Small intestine (tissue), 7 donors: Measurements from ENCODE around the gene USP37. TPM values are rescaled to one million over a fixed set of nuclear protein-coding genes. Genes with fewer than 3 reads are reported as not detected.

ENCODE experiments used
- DNase-seq, 2 donors: peaks; one replicate each; pipeline versions ENCODE4 v3.0.0 to v3.0.0-alpha.2; 2013
- FAIRE-seq: peaks from 2 replicates; lab custom pipeline; 2012; peaks lifted over from hg19 to GRCh38; lab: Jason Lieb, UNC
- H3K27ac ChIP-seq, 3 donors: one replicate each; pipeline ENCODE4 v1.5.1; 2013; ENCODE audit warnings: low read length in 2 of 3, mild to moderate bottlenecking in 2 of 3, control low read depth in 1 of 3, inconsistent platforms in 1 of 3, low read depth in 1 of 3, moderate library complexity in 1 of 3
- H3K27me3 ChIP-seq, 3 donors: one replicate each; pipeline ENCODE4 v1.6.1; 2013; ENCODE audit warnings: low read length in 3 of 3, inconsistent platforms in 1 of 3; ENCODE audit not compliant: control insufficient read depth in 3 of 3, insufficient read depth in 3 of 3
- H3K36me3 ChIP-seq, 3 donors: one replicate each; pipeline ENCODE4 v1.6.1; 2013; ENCODE audit warnings: low read length in 3 of 3, inconsistent platforms in 1 of 3, low read depth in 1 of 3, mild to moderate bottlenecking in 1 of 3, moderate library complexity in 1 of 3; ENCODE audit not compliant: control insufficient read depth in 3 of 3, insufficient read depth in 2 of 3
- H3K4me1 ChIP-seq, 3 donors: one replicate each; pipeline ENCODE4 v1.6.1; 2013; ENCODE audit warnings: low read length in 2 of 3, inconsistent platforms in 1 of 3, low read depth in 1 of 3, mild to moderate bottlenecking in 1 of 3, moderate library complexity in 1 of 3; ENCODE audit not compliant: control insufficient read depth in 3 of 3, insufficient read depth in 2 of 3
- H3K4me3 ChIP-seq, 3 donors: one replicate each; pipeline ENCODE4 v1.5.1; 2013; ENCODE audit warnings: low read length in 3 of 3, control low read depth in 1 of 3, inconsistent platforms in 1 of 3, low read depth in 1 of 3, mild to moderate bottlenecking in 1 of 3, moderate library complexity in 1 of 3
- H3K9me3 ChIP-seq, 2 donors: one replicate each; pipeline ENCODE4 v1.6.1; 2013; ENCODE audit warnings: low read depth in 1 of 2, low read length in 1 of 2; ENCODE audit not compliant: control insufficient read depth in 2 of 2, insufficient read depth in 1 of 2
- WGBS, 3 donors: extraction: QIAGEN DNeasy Blood & Tissue Kit; methylation state at CpG; one replicate each; pipeline ENCODE4 v1.1.7; 2013; 5-methylcytosine and 5-hydroxymethylcytosine counted together
- polyA plus RNA-seq, 4 donors: library from polyadenylated mRNA; stranded (reverse) in 3 of 4; unstranded in 1 of 4; fragments of 200-250 nt in 3 of 4; fragments of 120-200 nt in 1 of 4; gene quantifications; one replicate each; pipeline versions ENCODE4 v1.2.1 to v1.2.3, GENCODE V29; 2013
- donor health status: healthy with polysubstance abuse.
- donor health status: control.
- donor health status: control.
- donor health status: Bipolar disorder and iron deficiency.
- donor health status: healthy.

USP37 gene
- polyA plus RNA-seq, 4 donors: 2.0 to 10.5 (median 2.3) TPM

DNA sequence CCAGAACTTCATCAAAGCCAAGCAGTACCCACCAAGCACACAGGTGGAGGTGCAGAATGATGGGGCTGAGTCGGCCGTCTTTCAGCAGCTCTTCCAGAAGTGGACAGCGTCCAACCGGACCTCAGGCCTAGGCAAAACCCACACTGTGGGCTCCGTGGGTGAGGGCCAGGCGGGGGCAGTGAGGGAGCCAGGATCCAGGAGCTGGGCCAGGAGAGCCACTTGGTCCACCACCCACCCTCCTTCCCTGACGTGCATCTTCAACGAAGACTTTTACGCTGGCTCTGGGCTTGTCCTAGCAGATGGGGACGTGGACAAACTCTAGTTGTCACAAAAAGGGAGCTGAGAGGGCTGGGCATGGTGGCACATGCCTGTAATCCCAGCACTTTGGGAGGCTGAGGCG is 137.4 kb downstream of the USP37 start:
- 88 to 95% (median 89%) methylated on average over 11 of the region's 11 CpGs for WGBS, 3 donors
- H3K27ac ChIP-seq: no peak overlapping the region
- peaks cover 0 to 98% (median 24%) of the 10 kb centered on the region in 3 donors for H3K36me3 ChIP-seq
- no peaks in the 10 kb centered on the region for H3K9me3 ChIP-seq
- no peak overlapping the region for H3K4me3 ChIP-seq
- H3K27me3 ChIP-seq: no peaks in the 10 kb centered on the region
- H3K4me1 ChIP-seq: no peaks in the 10 kb centered on the region
- no peak for FAIRE-seq
- no peak for DNase-seq

DNA sequence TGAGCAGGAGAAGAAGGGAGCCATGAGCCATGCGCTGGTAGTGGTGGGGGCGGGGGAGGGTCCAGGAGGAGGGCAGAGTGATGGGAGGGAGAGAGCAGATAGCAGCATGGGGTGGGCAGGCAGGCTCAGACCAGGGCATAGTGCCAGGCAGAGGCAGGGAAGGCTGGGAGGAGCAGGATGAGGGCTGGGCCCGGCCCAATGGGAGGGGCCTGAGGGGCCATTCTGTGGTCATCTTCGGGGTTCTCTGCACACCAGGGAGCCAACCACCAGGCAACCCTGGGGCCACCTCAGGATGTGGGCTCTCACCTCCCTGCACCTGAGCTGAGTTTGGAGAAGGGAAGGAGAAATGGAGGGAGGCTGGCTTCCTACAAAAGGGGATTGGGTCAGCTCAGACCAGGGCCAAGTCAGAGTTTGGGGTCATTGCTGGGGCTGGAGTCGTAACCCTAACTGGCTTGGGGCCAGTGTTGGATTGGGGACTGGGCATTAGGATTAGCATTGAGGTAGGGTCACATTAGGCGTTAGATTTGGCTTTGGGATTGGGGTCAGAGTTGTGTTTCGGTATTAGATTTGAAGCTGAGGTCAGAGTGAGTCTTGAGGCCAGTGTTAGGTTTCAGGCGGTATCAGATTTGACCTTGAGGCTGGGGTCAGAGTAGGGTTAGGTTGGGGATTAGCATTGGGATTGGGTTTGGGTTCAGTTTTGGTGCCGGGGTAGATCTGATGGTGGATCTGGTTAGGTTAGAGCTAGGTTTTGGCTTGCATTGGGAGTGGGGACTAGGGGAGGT is 138.0 kb downstream of the USP37 start:
- no peaks in the 10 kb centered on the region for H3K9me3 ChIP-seq
- FAIRE-seq: no peak
- peaks cover 2 to 98% (median 24%) of the 10 kb centered on the region in 3 donors for H3K36me3 ChIP-seq
- H3K4me1 ChIP-seq: no peaks in the 10 kb centered on the region
- no peak overlapping the region for H3K27ac ChIP-seq
- no peak for DNase-seq
- H3K4me3 ChIP-seq: no peak overlapping the region
- H3K27me3 ChIP-seq: no peaks in the 10 kb centered on the region
- 68 to 78% (median 74%) methylated on average over 8 to 9 of the region's 9 CpGs for WGBS, 3 donors

DNA sequence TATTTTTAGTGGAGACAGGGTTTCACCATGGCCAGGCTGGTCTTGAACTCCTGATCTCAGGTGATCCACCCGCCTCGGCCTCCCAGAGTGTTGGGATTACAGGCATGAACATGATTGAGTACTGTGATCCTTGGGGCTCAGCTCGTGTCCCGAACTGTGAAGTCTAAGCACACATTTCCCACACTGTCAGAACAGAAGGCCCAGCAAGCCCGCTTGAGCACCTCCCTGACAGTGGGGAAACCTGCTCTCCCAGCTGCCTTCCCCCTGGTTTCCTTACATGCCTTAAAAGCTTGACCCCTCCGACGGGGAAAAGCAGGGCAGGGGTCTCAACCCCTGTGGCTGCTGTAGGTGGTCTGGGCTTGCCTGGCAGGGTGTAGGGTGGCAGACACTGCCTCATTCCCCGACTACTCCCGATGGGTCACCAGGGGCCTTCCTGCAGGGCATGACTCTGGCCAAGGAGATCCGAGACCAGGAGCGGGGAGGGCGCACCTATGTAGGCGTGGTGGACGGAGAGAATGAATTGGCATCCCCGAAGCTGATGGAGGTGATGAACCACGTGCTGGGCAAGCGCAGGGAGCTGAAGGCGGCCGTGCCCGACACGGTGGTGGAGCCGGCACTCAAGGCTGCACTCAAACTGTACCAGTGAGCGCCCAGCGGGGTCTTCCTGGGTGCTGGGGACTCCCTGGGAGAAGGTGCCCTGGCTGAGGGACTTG is 139.1 kb downstream of the USP37 start:
- Histone ChIP-seq H3K9me3 (no peaks in the 10 kb centered on the region), H3K36me3 (peaks cover 2 to 96% (median 19%) of the 10 kb centered on the region in 3 donors), H3K4me1 (no peaks in the 10 kb centered on the region), H3K27ac (no peak overlapping the region), H3K27me3 (no peaks in the 10 kb centered on the region), H3K4me3 (no peak overlapping the region)
- 91 to 95% (median 92%) methylated on average over 24 of the region's 24 CpGs for WGBS, 3 donors
- FAIRE-seq (no peak), DNase-seq (no peak)

DNA sequence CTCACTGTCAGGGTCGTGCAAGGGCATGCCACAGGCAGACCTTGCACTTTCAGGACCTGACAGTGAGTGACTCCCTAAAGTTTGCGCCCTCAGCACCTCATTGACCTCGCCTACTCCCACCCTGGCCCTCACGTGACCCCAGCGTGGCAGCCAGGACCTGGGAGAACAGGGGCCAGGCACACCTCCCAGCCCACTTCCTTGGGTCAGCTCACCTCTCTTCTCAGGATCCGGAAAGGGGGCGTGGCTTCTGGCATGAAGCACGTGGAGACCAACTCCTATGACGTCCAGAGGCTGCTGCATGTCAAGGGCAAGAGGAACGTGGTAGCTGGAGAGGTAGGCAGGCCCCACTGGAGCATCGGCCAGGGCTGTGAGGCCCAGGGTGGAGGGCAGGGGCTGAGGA is 140.4 kb downstream of the USP37 start:
- 72 to 76% (median 74%) methylated on average over 11 of the region's 11 CpGs for WGBS, 3 donors
- FAIRE-seq (no peak), DNase-seq (no peak)
- no peak overlapping the region for H3K4me3 ChIP-seq
- peaks cover 2 to 96% (median 22%) of the 10 kb centered on the region in 3 donors for H3K36me3 ChIP-seq
- H3K4me1 ChIP-seq: peaks cover 0 to 5% (median 0%) of the 10 kb centered on the region in 3 donors
- H3K27ac ChIP-seq: no peak overlapping the region
- no peaks in the 10 kb centered on the region for H3K9me3 ChIP-seq
- H3K27me3 ChIP-seq: no peaks in the 10 kb centered on the region

DNA sequence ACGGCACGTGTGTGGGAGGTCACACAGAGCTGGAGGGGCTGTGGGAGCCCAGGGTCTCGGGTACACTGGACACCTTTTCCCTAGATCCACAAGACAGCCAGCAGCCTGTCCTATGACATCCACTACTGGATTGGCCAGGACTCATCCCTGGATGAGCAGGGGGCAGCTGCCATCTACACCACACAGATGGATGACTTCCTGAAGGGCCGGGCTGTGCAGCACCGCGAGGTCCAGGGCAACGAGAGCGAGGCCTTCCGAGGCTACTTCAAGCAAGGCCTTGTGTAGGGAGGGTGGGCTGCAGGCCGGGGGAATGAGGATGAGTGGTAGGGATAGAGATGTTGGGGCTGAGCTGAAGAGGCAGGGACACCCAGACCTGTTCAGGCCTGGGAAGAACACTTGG is 142.6 kb downstream of the USP37 start:
- FAIRE-seq (no peak), DNase-seq (no peak)
- H3K27me3 ChIP-seq: no peaks in the 10 kb centered on the region
- no peak overlapping the region for H3K4me3 ChIP-seq
- 85 to 93% (median 87%) methylated on average over 10 of the region's 10 CpGs for WGBS, 3 donors
- H3K27ac ChIP-seq: no peak overlapping the region
- peaks cover 0 to 17% (median 0%) of the 10 kb centered on the region in 3 donors for H3K4me1 ChIP-seq
- H3K9me3 ChIP-seq: no peaks in the 10 kb centered on the region
- H3K36me3 ChIP-seq: peaks cover 2 to 90% (median 13%) of the 10 kb centered on the region in 3 donors

DNA sequence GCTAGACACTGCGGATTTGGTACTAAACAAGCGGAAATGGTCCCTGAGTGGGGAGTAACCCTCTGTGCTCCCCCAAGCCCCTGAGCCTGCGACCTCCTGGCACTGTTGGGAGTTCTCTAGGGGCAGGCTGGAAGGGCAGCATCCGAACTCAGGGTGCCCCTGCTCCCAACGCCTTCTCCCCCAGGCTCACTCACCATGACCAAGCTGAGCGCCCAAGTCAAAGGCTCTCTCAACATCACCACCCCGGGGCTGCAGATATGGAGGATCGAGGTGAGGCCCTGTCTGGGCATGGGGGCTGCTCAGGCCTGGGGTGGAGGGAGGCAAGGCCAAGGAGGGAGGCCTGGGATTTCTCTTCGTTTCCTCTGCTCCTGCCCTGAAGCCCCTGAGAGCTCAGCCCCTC is 144.6 kb downstream of the USP37 start:
- Histone ChIP-seq H3K9me3 (no peaks in the 10 kb centered on the region), H3K4me1 (peaks cover 0 to 17% (median 0%) of the 10 kb centered on the region in 3 donors), H3K27ac (no peak overlapping the region), H3K27me3 (no peaks in the 10 kb centered on the region), H3K4me3 (peak overlapping the region in 1 of 3 donors; percentile 2), H3K36me3 (peaks cover 2 to 78% (median 8%) of the 10 kb centered on the region in 3 donors)
- WGBS, 3 donors: 80 to 85% (median 81%) methylated on average over 7 to 9 of the region's 9 CpGs
- FAIRE-seq (no peak), DNase-seq (no peak)

DNA sequence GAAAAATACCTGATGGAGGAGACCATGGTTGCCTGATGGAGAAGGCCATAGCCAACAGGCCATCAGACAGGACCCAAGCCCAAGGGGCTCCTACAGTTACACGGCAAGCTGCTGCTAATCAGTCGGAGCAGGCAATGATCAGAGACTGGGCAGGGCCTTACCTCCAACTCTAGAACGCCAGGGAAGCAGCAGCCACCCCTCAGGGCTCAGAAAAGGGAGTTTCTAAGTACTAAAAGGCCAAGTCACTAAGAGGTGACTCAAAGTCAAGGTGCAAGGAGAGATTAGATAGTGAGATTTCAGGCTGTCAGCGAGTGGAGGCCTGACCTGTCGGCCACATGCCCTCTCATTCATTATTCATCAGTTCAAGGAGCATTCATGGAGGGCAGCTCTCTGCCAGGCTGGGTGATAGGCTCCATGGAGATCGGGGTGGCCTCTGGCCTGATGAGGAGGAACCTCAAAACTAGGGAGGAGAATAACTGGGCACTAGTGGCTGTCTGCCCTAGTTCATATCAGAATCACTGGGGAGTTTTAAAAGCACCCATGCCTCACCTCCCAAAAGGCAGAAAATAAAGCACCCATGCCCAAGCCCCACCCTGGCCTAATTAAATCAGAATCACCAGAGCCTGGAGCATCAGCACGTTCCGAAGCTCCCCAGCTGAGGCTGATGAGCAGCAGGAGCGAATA is 145.6 kb downstream of the USP37 start:
- FAIRE-seq (no peak), DNase-seq (peak; percentile 65 to 94)
- Histone ChIP-seq H3K27me3 (no peaks in the 10 kb centered on the region), H3K4me3 (peak overlapping the region in 2 of 3 donors; percentile 7 to 12), H3K9me3 (no peaks in the 10 kb centered on the region), H3K36me3 (peaks cover 2 to 68% (median 5%) of the 10 kb centered on the region in 3 donors), H3K27ac (peak overlapping the region; percentile 75 to 94 (median 93)), H3K4me1 (peaks cover 0 to 27% (median 4%) of the 10 kb centered on the region in 3 donors)
- WGBS, 3 donors: 38 to 72% (median 52%) methylated on average over 9 of the region's 9 CpGs

DNA sequence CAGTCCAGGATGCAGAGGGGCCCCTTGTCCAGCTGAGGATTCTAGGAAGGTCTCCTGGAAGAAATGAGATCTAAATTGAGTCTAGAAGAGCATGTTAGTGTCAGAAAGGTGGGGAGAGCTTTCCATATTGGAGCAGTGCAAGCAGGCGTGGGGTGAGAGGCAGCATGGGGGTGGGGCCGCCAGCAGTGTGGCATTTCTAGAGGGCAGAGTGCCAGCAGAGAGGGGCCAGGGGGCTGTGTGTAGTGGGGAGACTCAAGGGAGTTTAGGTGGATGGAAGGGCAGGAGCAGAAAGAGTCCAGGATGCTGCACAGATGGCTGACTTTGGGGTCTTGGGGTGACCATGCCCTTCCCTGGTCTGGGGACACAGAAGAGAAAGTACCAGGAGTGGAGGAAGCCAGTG is 147.1 kb downstream of the USP37 start:
- Histone ChIP-seq H3K27ac (peak overlapping the region; percentile 69 to 94 (median 93)), H3K27me3 (no peaks in the 10 kb centered on the region), H3K4me3 (peak overlapping the region in 2 of 3 donors; percentile 69 to 78), H3K36me3 (peaks cover 2 to 54% (median 5%) of the 10 kb centered on the region in 3 donors), H3K9me3 (no peaks in the 10 kb centered on the region), H3K4me1 (peaks cover 0 to 30% (median 4%) of the 10 kb centered on the region in 3 donors)
- WGBS, 3 donors: 23 to 67% (median 37%) methylated on average over 2 of the region's 2 CpGs
- peak in 1 of 2 donors; percentile 54 for DNase-seq
- FAIRE-seq: no peak
